Measurements from ENCODE around the gene IP6K1.

Gene IP6K1

GRCh38 chr3:49681232-49681522, 105.2 kb downstream of the IP6K1 start:
- Mint-ChIP-seq H3K27me3 (ENCODE audit: low read depth) (no peaks in the 10 kb centered on the region), H3K4me3 (no peak overlapping the region), H3K36me3 (ENCODE audit: low read depth) (peaks cover 17% of the 10 kb centered on the region), H3K4me1 (ENCODE audit: low read depth) (no peaks in the 10 kb centered on the region), H3K9me3 (no peaks in the 10 kb centered on the region), H3K27ac (no peak overlapping the region)
- DNase-seq (ENCODE audit: low spot score), result no peak

GRCh38 chr3:49680493-49681231, 105.7 kb downstream of the IP6K1 start:
- H3K4me3 Mint-ChIP-seq, result no peak overlapping the region
- DNase-seq (ENCODE audit: low spot score), result no peak
- H3K27me3 Mint-ChIP-seq (ENCODE audit: low read depth), result no peaks in the 10 kb centered on the region
- H3K4me1 Mint-ChIP-seq (ENCODE audit: low read depth), result no peaks in the 10 kb centered on the region
- peaks cover 20% of the 10 kb centered on the region for H3K36me3 Mint-ChIP-seq (ENCODE audit: low read depth)
- no peak overlapping the region for H3K27ac Mint-ChIP-seq
- no peaks in the 10 kb centered on the region for H3K9me3 Mint-ChIP-seq

GRCh38 chr3:49675912-49676311, 110.4 kb downstream of the IP6K1 start:
- H3K4me3 Mint-ChIP-seq, result peak overlapping the region; percentile 8

GRCh38 chr3:49674497-49674983, 111.8 kb downstream of the IP6K1 start:
- H3K9me3 Mint-ChIP-seq, result no peaks in the 10 kb centered on the region
- no peaks in the 10 kb centered on the region for H3K27me3 Mint-ChIP-seq (ENCODE audit: low read depth)
- H3K27ac Mint-ChIP-seq, result peak overlapping the region; percentile 98
- H3K36me3 Mint-ChIP-seq (ENCODE audit: low read depth), result peaks cover 8% of the 10 kb centered on the region
- H3K4me1 Mint-ChIP-seq (ENCODE audit: low read depth), result peaks cover 13% of the 10 kb centered on the region
- peak overlapping the region; percentile 93 for H3K4me3 Mint-ChIP-seq
- no peak for DNase-seq (ENCODE audit: low spot score)

More at GRCh38 chr3:49675912-49676311, 110.4 kb downstream of the IP6K1 start:
- Mint-ChIP-seq H3K9me3 (no peaks in the 10 kb centered on the region), H3K27ac (no peak overlapping the region), H3K36me3 (ENCODE audit: low read depth) (peaks cover 14% of the 10 kb centered on the region), H3K27me3 (ENCODE audit: low read depth) (no peaks in the 10 kb centered on the region), H3K4me1 (ENCODE audit: low read depth) (peaks cover 13% of the 10 kb centered on the region)
- no peak for DNase-seq (ENCODE audit: low spot score)
